Mammary epithelial cell (primary cell): ENCODE results near the gene GRID1.

Experiments used
- EZH2 ChIP-seq: IDR thresholded peaks from 2 replicates; pipeline ENCODE4 v1.6.1; 2012; ENCODE audit warnings: low read length, inconsistent platforms, borderline replicate concordance
- TF ChIP-seq, protein P1 (sequence below), 2 donors: IDR thresholded peaks in 1 of 2; conservative IDR thresholded peaks in 1 of 2; 2 replicates each; pipeline ENCODE4 v1.5.1; 2011 to 2012; ENCODE audit warnings: inconsistent platforms in 2 of 2, low read length in 2 of 2, mild to moderate bottlenecking in 2 of 2, control low read depth in 1 of 2, low read depth in 1 of 2; ENCODE audit not compliant: insufficient read depth in 1 of 2; ENCODE audit errors: extremely low read depth in 1 of 2

DNA sequence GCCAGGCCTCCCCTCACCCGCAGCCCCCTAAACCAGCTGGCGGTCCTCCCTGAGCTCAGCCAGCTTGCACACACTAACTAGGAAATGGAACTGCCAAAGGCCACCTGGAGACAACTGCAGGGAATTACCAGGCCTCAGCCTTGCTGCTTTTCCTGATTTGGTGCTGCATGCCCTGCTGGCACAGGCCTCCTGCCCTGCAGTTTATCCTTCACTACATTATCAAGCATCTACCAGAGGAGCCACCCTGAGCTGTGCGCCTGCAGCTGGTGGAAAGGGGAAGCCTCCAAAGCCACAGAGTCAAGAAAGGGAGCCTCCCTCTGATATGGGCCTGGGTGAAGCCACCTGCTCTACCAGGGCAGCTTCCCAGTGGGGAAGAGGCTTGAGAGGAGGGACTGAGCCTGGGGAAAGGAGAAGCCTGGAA lies 139.8 kb downstream of the GRID1 start:
- TF ChIP-seq, protein P1, sequence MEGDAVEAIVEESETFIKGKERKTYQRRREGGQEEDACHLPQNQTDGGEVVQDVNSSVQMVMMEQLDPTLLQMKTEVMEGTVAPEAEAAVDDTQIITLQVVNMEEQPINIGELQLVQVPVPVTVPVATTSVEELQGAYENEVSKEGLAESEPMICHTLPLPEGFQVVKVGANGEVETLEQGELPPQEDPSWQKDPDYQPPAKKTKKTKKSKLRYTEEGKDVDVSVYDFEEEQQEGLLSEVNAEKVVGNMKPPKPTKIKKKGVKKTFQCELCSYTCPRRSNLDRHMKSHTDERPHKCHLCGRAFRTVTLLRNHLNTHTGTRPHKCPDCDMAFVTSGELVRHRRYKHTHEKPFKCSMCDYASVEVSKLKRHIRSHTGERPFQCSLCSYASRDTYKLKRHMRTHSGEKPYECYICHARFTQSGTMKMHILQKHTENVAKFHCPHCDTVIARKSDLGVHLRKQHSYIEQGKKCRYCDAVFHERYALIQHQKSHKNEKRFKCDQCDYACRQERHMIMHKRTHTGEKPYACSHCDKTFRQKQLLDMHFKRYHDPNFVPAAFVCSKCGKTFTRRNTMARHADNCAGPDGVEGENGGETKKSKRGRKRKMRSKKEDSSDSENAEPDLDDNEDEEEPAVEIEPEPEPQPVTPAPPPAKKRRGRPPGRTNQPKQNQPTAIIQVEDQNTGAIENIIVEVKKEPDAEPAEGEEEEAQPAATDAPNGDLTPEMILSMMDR (conservative IDR thresholded peaks at IDR 0.05 in 1 of 2, IDR thresholded peaks at IDR 0.05 in 1 of 2; ENCODE audit: extremely low read depth in 1 of 2, insufficient read depth in 1 of 2, low read depth in 1 of 2, low read length in 2 of 2) = no peak
- no peak for TF ChIP-seq EZH2
